IPS DF 19.7 (cell line): ENCODE results near the gene USP24.

Experiments
- DNase-seq: peaks from one replicate; pipeline ENCODE4 v3.0.0-alpha.2; 2013; ENCODE audit warnings: low read depth, low spot score

Gene USP24, protein sequence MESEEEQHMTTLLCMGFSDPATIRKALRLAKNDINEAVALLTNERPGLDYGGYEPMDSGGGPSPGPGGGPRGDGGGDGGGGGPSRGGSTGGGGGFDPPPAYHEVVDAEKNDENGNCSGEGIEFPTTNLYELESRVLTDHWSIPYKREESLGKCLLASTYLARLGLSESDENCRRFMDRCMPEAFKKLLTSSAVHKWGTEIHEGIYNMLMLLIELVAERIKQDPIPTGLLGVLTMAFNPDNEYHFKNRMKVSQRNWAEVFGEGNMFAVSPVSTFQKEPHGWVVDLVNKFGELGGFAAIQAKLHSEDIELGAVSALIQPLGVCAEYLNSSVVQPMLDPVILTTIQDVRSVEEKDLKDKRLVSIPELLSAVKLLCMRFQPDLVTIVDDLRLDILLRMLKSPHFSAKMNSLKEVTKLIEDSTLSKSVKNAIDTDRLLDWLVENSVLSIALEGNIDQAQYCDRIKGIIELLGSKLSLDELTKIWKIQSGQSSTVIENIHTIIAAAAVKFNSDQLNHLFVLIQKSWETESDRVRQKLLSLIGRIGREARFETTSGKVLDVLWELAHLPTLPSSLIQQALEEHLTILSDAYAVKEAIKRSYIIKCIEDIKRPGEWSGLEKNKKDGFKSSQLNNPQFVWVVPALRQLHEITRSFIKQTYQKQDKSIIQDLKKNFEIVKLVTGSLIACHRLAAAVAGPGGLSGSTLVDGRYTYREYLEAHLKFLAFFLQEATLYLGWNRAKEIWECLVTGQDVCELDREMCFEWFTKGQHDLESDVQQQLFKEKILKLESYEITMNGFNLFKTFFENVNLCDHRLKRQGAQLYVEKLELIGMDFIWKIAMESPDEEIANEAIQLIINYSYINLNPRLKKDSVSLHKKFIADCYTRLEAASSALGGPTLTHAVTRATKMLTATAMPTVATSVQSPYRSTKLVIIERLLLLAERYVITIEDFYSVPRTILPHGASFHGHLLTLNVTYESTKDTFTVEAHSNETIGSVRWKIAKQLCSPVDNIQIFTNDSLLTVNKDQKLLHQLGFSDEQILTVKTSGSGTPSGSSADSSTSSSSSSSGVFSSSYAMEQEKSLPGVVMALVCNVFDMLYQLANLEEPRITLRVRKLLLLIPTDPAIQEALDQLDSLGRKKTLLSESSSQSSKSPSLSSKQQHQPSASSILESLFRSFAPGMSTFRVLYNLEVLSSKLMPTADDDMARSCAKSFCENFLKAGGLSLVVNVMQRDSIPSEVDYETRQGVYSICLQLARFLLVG (N-terminal part only)

DNA sequence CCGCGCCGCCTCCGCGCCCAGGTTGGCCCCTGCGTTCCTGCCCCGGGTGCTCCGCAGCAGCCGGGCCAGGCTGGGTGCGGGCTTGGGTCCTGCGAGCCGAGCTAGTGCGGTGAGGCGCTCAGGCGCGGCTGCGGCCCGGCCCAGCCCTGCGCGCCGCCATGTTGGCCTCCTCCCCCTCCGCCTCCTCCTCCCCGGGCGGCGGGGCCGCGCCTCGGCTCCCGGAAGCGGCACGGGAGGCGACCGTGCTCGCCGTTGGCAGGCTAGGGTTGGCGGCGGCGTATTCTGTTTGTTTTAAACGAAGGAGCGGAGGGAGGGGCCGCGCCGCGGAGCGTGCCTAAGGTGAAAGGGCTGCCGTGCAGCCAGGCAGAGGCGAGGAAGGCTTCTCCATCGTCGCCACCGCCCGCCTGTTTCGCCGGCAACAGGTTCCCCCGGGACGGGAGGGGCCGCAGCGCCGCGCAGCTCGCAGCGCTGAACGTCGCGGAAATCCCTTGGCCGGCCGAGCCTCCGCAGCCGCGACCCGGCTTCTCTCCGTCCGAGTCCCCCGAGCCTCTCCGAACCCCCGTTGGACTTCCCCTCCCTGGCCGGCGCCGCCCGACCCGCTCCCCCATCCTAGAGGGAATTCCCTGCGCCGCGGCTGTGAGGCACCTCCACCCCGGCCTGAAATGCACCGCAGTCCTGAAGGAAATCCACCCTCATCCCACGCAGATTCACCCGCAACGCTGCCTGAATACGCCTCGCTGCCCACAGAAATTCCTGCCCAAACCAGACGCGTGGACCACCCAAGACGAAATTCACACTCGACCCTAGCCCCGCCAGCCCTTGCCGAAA lies at the start of gene USP24:
Gene USP24 (minus strand): TSS at position 171 of the 828 bp plus-strand sequence. CDS start 251 bp downstream, outside the sequence.
- no peak for DNase-seq

DNA sequence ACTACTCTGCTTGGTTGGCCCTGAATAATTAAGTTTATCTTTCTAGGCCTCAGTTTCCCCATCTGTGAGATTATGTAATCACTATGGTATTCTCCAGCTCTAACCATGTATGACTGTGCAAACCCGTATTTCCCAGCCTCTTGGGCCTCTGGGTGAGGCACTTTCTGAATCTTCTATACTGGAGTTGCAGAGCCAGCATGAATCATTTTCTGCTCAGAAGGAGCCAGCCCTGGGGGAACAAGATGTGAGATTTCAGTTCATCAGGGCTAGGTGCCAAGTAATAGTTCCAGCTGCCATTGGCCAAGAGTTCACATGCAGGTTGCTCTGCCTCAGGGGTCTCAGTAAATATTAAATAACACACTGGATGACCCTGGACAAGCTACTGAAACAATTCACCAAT lies 47.7 kb upstream of the USP24 start:
- DNase-seq = no peak

DNA sequence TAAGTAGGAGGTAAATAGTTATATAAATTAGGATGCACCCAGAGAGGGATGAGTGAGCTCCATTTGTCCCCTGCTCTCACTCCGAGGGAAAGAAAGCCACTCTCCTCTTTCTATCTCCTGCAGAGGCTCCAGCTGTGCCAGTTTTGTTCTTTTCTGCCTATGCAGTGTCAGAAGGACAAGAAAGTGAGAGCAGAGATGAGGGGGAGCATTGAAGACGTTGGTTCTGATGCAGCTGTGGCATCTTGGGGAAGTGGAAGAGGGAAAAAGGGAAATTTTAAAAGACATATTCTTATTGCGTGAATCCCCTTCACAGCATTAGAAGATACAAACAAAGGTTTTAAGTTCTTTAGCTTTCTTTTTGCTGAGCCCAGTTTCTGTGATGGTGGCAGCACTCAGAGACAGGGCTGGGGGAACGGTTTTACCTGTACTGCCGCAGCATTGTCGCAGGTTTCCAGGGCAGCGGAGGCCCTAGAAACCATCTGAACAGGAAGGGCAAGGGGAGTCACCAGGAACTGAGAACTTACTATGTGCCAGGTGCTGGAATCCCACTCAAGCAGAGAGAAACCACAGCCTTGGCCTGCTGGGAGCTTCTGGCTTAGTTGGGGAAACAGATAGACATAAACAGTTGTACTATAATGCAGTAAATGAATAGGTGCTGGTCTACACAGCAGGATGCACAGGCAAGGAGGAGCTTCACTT lies 44.9 kb upstream of the USP24 start:
- no peak for DNase-seq

DNA sequence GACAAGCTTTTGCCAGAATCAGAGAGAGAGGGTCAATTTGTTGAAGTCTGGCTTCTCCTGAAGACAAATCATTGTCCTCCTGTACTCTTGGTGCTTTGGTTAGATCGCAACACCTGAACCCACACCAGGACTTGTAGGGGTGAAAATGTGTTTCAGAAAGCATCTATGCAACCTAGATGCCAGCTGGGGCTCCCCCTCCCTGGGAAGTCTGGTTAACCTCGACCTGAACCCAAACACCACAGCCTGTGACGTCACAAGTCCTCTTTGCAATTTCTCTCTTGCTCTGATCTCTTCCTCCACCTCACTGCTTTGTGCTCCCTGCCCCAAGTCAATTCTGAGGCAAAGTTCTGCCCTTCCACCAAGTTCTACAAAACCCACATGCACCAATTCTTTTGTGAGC lies 42.8 kb upstream of the USP24 start:
- no peak for DNase-seq

DNA sequence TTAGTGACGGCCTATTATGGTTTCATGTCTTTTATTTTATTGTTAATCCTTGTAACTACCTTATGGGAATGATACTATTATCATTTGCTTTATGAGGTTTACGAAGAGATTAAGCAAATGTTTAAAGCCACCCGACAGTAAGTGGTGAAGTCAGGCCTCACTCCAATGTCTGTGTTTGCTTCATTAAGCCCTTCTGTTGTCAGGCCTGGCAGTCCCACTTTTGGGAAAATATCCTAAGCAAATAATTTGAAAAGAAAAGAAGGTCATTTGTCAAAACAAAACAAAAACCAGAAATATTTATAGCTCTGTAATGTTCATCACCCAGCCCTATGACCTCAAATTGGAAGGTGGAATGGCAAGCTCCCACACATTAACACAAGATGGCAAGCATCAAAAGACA lies 40.7 kb upstream of the USP24 start:
- DNase-seq = no peak

DNA sequence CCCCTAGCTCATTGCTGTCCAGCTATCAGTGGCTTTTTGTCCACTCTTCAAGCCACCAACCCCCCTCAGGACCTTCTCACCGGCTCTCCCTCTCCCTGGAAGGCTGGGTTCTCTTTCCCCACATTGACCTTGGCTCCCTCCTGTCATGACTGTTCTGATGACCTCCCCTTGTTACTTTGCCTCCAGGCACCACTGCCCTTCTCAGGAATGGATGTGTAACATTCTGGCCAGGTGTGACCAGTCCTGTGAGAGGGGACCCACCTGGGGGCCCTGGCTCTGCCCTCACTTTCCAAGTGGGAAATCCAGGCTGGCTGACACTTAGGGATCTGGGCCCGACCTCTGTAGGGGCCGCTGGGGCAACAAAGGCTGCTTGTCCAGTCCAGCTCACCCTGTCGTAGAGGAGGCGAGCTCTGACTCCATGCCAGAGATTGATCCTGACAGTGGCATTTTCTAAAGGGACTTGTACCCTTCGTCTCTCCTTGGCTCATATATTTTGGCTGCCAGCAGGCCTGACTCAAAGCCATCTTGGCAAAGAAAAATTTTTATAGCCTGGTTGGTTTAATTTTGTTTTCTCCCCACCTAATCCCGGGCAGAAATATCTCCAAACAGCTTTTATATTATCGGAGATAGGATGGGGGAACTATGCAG lies 37.9 kb upstream of the USP24 start:
- DNase-seq = no peak

DNA sequence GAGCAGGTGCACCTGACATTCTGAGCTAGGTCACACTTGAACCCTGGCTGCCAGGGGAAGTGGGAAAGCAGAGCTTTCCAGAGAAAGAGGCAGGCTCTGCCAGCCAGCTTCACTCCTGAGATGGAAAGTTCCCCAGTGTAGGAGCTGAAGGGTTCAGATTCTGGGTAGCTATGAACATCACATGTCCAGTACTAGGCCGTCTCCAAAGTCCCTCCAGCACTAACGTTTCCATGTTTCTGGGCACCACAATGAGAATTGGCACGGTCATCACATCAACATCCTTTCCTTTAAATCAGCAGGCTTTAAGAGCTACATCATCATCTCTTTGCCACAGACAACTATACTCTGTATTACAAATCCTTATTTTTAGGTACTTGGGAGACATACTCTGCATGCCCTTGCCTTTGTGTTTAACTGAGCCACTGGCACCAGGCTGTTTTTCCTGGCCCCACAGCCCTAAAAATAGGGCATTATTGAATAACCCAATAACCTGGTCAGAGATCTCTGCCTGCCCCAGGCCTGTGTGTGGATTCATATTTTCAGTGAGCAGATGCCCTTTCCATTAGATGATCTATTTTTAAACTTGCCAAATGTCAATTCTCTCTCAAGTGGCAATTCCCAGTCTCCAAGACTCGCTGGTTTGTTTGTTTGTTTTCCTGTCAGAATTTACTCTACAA lies 35.4 kb upstream of the USP24 start:
- DNase-seq = no peak

DNA sequence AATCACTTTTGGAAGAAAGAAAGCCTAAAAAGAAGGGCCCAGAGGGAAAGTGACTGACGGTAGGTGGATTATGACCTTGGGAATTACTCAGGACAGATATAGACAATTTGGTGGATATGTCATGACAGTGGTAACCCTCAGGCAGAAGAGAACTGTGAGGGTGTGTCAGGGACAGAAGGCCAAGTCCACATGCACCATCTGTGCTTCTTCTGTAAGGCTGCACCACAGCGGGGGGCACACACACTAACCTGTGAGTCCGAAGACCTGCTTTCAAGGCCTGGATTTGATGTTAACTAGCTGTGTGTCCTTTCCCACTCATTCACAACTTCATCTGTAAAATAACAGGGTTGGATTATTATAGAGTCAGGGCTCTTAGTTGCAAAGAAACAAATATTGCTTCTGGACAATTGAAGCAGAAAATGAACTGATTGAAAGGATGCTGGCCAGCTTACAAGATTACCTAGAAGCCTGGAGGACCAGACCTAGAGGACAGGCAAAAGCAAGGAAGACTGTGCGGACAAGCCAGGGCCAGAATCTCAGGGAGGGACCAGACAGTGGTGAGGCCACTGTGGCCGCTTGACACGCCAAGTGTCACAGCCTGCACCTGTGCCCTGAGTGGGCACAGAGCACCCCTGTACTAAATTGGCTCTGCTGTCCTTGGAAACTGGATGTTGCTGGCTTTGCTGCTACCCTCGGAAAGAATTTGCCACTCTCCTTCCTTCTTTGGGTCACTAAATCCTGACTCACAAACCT lies 34.7 kb upstream of the USP24 start:
- DNase-seq = no peak

DNA sequence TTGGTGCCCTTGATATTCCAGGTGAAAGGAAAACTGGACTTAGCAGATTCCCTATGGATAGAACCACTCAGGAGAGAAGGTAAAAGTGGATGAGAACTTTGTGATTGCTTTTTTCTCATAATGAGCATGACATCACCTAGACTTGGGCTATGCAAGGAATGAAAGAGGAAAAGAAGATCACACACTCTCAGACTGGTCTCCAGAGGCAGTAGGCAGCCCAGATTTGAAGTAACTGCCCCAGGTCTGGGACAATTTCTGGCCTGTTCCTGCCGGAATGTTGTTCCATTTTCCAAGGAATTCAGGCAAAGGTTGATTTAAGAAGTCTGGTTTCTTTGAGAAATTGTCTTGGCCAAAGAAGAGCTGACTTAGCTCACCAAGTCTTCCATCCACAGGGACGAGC lies 31.7 kb upstream of the USP24 start:
- DNase-seq = no peak

DNA sequence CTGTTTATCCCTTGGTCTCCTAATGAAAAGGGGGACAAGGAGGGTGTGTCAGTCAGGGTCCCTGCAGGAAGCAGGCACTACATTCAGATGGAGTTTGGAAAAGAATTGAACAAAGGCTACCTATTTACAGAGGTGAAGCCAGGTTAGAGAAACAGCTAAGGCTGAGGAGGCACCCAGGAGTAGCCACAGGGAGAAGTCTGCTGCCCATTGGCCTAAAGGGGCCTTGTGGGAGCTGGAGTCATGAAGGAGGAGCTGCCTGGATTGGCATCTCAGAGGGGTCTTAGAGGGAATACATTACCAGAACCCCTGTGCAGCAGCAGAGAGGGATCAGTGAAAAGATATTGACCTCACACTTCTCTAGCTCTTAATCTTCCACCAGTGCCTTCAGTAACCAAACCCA lies 31.2 kb upstream of the USP24 start:
- DNase-seq = no peak

DNA sequence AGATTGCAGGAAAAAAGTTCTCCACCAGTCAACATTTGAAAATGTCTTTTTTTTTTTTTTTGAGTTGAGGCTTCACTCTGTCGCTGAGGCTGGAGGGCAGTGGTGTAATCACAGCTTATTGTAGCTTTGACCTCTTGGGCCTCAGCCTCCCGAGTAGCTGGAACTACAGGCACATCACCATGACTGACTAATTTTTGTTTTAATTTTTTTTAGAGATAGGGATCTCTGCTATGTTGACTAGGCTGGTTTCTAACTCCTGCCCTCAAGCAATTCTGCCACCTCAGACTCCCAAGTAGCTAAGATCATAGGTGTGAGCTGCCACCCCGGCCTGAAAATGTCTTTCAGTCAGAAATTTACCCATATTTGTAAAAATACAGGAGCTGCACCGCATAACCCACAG lies 30.6 kb upstream of the USP24 start:
- DNase-seq = no peak

DNA sequence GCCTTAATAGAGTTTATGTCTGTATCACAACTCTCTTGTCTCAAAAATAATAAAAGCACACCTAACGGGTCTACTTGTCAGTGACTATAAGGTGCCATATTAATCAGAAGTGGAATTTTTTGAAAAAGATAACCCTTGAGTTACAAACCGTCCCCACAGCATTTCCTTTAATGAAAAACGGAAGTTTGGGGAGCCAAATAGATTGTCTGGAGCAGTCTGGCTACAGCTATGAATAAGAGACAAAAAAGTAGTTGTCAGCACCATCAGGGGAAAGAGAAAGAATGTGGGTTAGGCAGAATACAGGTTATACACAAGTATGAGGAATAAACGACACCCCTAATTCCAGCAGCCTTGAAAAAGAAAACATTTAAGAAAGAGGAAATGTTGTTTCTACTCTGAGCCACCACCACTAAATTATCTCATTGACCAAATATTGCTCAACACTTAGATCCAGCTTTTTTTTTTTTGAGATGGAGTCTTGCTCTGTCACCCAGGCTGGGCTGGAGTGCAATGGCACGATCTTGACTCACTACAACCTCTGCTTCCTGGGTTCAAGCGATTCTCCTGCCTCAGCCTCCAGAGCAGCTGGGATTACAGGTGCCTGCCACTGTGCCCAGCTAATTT lies 29.4 kb upstream of the USP24 start:
- DNase-seq = no peak

DNA sequence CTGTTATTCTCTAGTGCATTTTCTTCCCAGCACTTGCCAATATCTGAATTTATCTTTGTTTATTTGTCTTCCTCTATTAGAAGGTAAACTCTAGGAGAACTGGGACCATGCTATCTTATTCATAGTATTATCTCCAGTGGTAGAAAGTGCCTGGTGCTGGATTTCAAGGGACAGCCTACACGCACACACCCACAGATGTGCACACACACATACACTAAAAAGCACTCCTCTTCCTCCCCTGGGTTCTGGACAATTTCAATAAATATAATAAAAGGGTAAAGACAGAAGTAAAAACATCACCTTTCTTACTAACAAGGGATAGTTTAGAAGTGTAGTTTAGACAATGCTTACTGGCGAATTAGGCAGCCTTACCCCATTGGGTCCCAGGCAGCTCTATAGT lies 28.5 kb upstream of the USP24 start:
- no peak for DNase-seq

DNA sequence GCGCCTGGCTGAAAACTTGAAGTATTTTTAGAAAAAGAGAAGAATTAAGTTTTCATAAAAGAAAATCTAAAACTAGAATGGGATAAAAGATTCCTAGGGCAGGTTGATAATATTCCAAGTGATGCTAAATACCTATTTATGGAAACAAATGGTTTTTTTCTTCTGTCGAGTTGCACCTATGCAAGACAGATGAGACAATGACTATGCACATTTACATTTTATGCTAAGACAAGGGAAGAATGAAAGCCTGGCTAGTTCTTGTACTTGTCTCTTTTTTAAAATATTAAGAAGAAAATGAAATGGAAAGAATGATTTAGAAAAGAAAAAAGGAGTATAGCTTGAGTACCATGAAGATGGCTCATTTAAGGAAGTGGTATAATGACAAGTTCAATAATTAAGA lies 24.4 kb upstream of the USP24 start:
- no peak for DNase-seq

DNA sequence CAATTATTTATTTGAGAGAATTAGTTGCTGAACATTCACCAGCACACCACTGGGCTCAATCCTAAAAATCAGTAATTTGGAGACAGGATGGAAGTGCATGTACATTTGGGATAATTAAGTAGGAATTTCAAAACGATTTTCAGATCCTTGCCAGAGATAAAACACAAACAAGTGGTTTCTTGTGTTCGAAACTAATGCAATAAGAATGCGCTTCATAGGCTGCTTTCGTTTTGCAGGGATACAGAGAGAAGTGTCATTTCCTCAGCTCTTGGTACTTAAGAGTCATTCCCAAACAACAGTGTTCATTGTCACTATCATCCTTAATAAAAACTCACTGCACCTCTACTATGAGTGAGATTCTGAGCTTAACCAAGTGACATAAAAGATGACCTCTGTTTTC lies 20.6 kb upstream of the USP24 start:
- no peak for DNase-seq

DNA sequence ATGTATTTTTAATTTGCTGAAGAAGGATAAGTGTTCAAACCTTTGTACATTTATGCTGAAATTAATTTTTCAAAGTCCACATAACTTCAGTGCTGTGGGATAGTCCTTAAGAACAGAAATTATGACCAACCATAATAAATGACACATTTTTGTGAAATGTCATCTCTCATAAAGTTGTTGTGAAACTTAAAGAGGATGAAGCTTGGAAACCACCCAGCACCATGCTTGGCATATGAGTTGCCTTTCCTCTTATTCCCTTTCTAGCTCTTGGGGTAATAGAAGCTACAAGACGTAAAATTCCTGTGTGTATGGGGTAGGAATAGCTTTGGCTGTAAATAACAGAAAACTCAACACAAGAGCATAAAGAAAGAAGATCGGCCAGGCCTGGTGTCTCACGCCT lies 18.9 kb upstream of the USP24 start:
- DNase-seq = no peak

DNA sequence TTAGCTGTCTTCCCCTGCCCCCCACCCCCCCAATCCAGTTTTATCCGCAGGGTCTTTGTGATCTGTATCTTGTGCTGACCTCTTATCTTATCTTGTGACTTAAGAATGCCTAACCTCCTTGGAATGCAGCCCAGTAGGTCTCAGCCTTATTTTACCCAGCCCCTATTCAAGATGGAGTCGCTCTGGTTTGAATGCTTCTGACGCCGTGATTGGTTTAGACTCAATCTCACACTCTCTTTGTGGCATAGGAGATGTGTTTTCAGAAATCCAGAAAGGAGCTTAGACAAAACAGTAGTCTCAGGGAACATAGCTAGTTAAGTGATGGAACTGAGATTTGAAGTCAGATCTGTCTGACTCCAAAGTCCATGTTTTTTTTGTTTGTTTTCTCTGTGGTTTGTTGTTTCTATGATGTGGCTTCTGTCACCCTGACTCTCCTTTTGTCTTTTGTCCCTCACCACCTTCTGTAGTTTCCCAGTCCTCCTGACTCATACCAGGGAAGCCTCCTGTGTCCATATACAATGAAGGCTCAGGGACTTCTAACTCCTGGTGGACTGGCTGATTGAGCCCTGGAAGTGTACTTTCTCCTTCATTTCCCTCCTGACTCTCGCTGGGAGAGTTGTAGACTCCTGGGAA lies 18.1 kb upstream of the USP24 start:
- DNase-seq = no peak
